Activated CD4-positive, alpha-beta T cell treated with anti-CD3 and anti-CD28 coated beads, Interleukin-2, amount 50 U/mL, for 1 hour (primary cell): ENCODE data around the gene HMGA1.
A peak's percentile ranks its signal among the peaks of the same experiment; 100 is the strongest.

ENCODE experiments used
- DNase-seq: peaks from one replicate; pipeline ENCODE4 v3.0.0-alpha.2; 2020

Gene HMGA1

DNA sequence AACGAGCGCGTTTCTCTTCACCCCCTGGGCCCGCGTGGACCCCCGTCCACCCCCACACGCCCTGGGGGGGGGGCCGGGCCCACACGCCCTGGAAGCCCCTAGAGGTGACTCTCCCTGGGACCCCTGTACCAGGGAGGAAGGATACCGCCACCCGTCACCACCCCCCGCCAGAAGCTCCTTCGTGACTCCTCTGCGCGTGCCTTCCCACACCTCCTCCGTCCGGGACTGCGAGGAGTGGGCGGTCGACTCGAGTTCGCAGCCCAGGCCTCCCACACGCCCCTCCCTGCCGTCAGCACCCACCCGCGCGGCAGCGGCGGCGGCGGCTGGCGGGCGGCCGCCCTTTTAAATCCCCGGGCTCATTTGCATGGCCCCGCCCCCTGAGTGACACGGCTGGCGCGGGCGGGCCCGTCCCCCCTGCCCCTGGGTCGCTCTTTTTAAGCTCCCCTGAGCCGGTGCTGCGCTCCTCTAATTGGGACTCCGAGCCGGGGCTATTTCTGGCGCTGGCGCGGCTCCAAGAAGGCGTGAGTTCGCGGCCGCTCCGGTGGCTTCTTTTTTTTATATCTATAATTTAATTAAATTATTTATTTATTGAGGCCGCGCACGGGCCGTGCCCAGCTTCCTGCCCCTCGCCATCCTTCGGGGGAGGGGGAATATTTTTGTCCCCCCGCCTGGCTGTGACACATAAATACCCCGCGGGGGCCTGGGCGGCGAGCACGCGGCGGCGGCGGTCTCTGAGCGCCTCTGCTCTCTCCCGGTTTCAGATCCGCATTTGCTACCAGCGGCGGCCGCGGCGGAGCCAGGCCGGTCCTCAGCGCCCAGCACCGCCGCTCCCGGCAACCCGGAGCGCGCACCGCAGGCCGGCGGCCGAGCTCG lies at the start of gene HMGA1:
TSS of gene HMGA1 (plus strand) at position 431 of the 873 bp plus-strand sequence. CDS start 3,908 bp downstream, outside the sequence.
- peak; percentile 90 for DNase-seq

DNA sequence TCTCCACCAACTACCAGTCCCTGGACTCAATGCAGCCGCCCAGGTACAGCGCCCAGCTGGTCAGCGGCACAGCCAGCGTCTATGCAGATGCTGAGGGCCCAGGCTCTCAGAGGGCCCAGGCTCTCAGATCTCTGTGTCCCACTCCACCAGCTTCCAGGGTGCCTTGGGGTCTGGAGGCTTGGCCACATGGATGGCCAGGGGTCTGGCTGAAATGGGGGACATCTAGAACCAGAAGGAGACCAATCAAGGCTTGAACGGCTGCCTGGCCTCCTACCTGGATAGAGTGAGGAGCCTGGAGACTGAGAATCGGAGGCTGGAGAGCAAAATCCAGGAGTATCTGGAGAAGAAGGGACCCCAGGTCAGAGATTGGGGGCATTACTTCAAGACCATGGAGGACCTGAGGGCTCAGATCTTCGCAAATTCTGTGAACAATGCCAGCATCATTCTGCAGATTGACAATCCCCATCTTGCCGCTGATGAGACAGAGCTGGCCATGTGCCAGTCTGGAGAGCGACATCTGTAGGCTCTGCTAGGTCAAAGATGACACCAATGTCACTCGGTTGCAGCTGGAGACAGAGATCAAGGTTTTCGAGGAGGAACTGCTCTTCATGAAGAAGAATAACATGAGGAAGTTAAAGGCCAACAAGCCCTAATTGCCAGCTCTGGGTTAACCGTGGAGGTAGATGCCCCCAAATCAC lies 46.7 kb upstream of the HMGA1 start:
- DNase-seq: peak; percentile 59

DNA sequence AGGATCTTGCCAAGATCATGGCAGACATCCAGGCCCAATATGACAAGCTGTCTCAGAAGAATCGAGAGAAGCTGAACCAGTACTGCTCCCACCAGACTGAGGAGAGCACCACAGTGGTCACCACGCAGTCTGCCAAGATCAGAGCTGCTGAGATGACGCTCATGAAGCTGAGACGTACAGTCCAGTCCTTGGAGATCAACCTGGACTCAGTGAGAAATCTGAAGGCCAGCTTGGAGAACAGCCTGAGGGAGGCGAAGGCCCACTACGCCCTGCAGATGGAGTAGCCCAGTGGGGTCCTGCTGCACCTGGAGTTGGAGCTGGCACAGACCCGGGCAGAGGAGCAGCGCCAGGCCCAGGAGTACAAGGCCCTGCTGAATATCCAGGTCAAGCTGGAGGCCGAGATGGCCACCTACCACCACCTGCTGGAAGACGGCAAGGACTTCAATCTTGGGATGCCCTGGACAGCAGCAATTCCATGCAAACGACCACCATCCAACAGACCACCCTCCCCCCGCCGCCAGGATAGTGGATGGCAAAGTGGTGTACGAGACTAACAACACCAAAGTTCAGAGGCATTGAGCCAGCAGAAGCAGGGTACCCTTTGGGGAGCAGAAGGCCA lies 46.1 kb upstream of the HMGA1 start:
- DNase-seq: no peak

DNA sequence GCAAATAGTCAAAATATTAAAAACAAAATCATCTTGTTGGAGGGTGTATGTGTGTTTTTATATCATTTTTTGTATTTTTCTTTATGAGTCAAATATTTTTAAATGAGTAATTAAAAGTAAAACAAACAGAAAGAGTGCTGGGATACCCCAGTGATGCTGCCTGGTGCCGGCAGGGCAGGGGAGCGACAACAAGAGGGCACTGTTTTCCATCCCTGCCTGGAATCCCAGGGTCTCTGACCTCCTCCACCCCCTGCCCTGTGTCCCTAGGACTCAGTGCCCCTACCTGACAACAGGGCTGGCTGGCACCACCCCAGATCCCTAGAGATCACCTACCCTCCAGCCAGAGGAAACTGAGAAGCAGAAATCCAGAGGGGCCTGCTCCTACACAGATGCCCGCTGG lies 41.9 kb upstream of the HMGA1 start:
- DNase-seq: no peak

GRCh38 chr6:34195726-34196115 lies 41.0 kb upstream of the HMGA1 start:
- no peak for DNase-seq

DNA sequence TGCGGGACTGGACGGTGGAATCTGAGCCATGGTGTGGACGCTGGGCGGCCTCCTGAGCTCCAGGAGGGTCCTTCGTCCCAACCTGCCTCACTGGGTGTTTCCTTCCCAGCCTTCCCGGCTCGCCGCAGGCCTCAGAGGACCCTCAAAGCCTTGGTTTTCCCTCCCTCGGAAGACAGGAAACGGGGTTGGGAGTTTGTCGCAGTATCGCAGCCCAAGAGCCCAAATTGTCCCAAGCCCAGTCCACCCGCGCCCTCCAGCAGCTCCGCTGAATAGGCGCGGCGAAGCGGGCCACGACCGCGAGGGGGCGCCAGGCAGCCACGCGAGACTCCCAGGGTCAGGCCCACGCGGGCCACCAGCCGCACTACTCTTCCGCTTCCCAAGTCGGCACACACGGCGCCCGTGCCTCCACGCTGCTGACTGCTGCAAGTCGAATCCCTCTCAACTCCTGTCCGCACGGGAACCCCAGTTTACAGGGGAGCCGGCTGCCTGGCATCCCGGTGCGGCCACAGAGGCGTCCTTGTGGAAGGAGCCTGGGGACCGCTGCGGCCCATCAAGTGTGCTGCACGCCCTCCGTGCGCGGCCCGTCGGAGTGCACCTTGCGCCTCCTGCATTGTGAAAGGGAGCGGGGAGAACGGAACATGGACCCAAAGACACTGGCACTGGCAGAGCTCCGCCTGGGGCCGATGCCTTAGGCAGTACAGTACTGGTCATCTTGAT lies 40.4 kb upstream of the HMGA1 start:
- DNase-seq: peak; percentile 91

- DNase-seq: no peak
Measured at GRCh38 chr6:34196833-34197195, 39.9 kb upstream of the HMGA1 start.

- no peak for DNase-seq
Measured at GRCh38 chr6:34200340-34200971, 36.2 kb upstream of the HMGA1 start.

- DNase-seq: no peak
Measured at GRCh38 chr6:34201455-34202107, 35.1 kb upstream of the HMGA1 start.

GRCh38 chr6:34202329-34203201 lies 34.1 kb upstream of the HMGA1 start:
- no peak for DNase-seq

DNA sequence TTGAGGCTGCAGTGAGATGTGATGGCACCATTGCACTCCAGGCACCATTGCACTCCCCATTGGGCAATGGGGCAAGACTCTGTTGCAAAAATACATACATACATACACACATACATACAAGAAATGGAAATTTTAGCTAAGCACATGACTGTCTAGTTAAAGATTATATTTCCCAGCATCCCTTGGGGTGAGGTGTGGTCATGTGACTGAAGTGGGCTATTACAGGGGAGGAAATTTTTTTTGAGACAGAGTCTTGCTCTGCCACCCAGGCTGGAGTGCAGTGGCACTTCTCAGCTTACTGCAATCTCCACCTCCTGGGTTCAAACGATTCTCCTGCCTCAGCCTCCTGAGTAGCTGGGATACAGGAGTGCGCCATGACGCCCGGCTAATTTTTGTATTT lies 32.0 kb upstream of the HMGA1 start:
- DNase-seq: no peak

DNA sequence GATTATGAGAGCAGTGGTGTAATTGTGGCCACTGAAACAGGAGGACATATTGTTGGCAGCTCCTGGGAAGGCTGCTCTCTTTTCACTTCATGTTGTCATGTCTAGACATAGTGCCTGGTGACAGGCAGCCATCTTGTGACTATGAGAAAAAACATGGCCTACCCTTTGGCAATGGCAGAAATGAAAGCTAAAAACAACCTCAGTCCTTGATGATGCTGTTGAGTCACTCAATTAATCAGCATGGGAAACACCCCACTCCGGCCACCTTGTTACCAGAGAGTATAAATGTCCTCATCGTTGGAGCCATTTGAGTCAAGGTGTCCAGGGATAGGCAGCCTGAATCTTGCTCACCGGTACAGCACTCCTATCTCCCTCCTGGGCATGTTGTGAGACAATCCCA lies 31.2 kb upstream of the HMGA1 start:
- DNase-seq: no peak

GRCh38 chr6:34205916-34206315 lies 30.8 kb upstream of the HMGA1 start:
- no peak for DNase-seq

GRCh38 chr6:34206726-34207125 lies 29.9 kb upstream of the HMGA1 start:
- no peak for DNase-seq

- DNase-seq: no peak
Measured at GRCh38 chr6:34207695-34208443, 28.8 kb upstream of the HMGA1 start.

DNA sequence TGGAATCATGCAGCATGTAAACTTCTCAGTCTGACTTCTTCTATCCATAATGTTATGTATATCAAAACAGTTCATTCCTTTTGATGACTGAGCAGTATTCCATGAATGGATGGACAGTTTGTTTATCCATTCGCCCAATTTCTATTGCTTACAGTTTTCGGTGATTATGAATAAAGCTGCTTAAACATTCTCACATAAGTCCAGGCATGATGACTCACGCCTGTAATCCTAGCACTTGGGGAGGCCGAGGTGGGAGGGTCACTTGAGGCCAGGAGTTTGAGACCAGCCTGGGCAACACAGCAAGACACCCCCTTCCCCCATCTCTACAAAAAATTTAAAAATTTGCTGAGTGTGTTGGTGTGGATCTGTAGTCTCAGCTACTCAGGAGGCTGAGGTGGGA lies 22.9 kb upstream of the HMGA1 start:
- DNase-seq: no peak

DNA sequence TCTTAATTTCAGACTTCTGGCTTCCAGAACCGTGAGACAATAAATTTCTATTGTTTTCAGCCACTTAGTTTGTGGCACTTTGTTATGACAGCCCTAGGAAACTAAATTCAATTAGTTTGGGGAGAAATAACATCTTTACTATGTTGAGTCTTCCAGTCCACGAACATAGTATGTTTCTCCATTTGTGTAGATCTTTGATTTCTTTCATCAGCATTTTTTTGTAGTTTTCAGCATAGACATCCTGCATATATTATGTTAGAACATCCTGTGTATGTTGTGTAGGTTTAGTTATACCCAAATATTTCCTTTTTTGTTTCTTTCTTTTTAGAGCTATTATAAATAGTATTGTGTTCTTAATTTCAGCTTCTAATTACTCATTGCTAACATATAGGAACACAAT lies 18.0 kb upstream of the HMGA1 start:
- DNase-seq: no peak

GRCh38 chr6:34223381-34223955 lies 13.2 kb upstream of the HMGA1 start:
- no peak for DNase-seq

DNA sequence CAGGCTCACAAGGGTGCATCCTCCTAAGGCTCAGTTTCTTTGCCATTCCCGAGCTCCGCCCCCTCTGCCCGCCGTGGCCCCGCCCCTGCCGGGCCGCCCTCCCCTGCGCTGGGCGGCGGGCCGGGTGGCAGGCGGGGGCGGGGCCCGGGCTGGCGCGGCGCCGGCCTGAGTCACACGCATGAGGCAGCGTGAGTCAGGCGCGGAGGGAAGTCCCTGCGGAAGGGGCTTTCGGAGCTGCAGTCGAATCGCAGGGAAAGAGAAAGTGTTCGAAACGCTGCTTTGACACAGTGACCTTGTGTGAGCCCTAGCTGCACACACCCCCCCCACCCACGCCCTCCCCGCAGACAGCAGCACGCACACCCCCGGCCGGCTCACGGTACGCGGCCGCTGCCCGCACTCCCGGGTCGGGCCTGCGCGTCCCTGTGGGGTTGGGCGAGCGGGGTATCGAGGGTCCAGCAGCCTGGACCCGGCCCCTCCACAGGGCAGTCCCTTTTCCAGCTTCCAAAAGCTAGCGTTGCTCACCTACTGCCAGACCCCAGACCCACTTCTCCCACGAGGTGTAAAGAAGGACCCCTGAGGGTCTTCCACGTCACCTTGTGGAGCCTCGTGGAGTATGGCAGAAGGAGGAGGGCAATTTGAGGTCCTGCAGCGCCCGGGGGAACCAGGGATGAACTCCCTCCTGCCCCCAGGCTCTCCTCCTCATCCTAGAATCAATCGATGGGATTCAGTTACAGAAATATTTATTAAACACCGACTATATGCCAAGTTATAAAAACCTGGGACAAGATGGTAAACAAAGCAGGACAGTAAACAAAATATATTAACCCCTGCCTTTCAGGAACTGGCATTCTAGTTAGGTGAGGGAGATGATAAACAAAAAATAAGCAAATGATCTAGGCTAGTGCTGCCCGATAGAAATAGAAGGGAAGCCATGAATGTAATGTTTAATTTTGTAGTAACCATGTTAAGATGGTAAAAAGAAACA lies 12.4 kb upstream of the HMGA1 start:
- peak; percentile 92 for DNase-seq
